ENCODE results near the gene SNX10. TPM values are rescaled to one million over a fixed set of nuclear protein-coding genes. Genes with fewer than 3 reads are reported as not detected.

The SNX10 gene
- total and polyA plus RNA-seq, 2 of the 8 experiments (the other 6 are each of a cell fraction or from before 2014, with no cell fraction given), result 4.4 to 9.6 TPM

DNA sequence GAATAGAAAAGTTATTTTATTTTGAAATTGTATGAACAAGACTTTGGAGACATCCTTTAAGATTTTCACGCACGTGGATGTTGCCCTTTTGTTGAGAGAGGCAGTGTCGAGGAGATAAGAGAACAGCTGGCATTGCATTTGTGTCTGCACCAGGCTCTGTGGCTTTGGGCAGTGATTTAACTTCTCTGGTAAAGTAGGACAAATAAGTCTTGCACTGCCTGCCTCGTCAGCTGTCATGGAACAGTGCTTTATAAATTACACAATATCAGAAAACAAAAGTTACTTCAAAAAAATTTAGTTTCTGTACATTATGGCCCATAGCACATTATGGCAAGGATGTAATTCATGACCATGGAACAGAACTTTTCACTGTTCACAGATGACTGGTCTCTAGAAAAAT lies 20.1 kb downstream of the SNX10 start:
- no peak overlapping the region for H3K27ac ChIP-seq (ENCODE audit: low read depth, low read length)
- no peak overlapping the region for H4K8ac ChIP-seq (ENCODE audit: extremely low read depth, insufficient read depth, low read length)
- ChIA-PET CTCF (ENCODE audit: partially characterized antibody) (interaction anchor here (1.3 to 2.3 kb wide), 2 partner anchors 19 to 53 kb away, joined by 4 to 6 read pairs; no protein-coding TSS in a partner anchor), POLR2A (ENCODE audit: partially characterized antibody) (interaction anchor here (1.4 kb wide), 1 partner anchor 10 kb away, joined by 3 read pairs; no protein-coding TSS in a partner anchor)
- 86% methylated on average over 4 of the region's 4 CpGs; no CpG with 5 or more reads in 1 of the 2 experiments for WGBS, 2 experiments (ENCODE audit: extremely low coverage in 1 of 2, insufficient coverage in 1 of 2, insufficient read length in 1 of 2, insufficient replicate concordance in 2 of 2, low coverage in 1 of 2, low lambda C conversion rate in 2 of 2, missing lambda C conversion rate in 1 of 2)
- H2BK15ac ChIP-seq (ENCODE audit: low read length), result no peak overlapping the region
- no peak overlapping the region for H3K18ac ChIP-seq (ENCODE audit: extremely low read depth, low read length)
- no peak overlapping the region for H2BK20ac ChIP-seq (ENCODE audit: low read length)
- H2AFZ ChIP-seq (ENCODE audit: low read length), result no peak overlapping the region
- H4K91ac ChIP-seq (replicated peaks; ENCODE audit: insufficient read length, low read length), result no peak overlapping the region
- H3K9ac ChIP-seq (replicated peaks in 1 of 4; ENCODE audit: extremely low read depth in 1 of 4, low read depth in 3 of 4, low read length in 3 of 4), result no peak overlapping the region
- H3K14ac ChIP-seq (ENCODE audit: insufficient read length), result no peak overlapping the region
- H2BK12ac ChIP-seq (ENCODE audit: low read depth, low read length), result no peak overlapping the region
- no peaks in the 10 kb centered on the region for H4K20me1 ChIP-seq (replicated peaks in 1 of 2; ENCODE audit: control insufficient read depth in 1 of 2, insufficient read depth in 2 of 2, low read length in 2 of 2)
- peaks cover 0 to 5% (median under 1%) of the 10 kb centered on the region in 4 experiments; a peak in 3 of 7 replicates for H3K4me1 ChIP-seq (replicated peaks in 1 of 4; ENCODE audit: control insufficient read depth in 3 of 4, insufficient read depth in 4 of 4, low read length in 3 of 4)
- H3K4ac ChIP-seq (replicated peaks; ENCODE audit: insufficient read length, low read depth, low read length), result no peak overlapping the region
- H3K23me2 ChIP-seq (ENCODE audit: low read depth, low read length), result no peaks in the 10 kb centered on the region
- FAIRE-seq, result no peak
- H3K4me3 ChIP-seq (ENCODE audit: extremely low read depth in 1 of 4, insufficient read depth in 2 of 4, low read depth in 3 of 4, low read length in 4 of 4), result no peak overlapping the region
- no peaks in the 10 kb centered on the region for H3K27me3 ChIP-seq (replicated peaks in 1 of 4; ENCODE audit: control insufficient read depth in 3 of 4, extremely low read depth in 1 of 4, insufficient read depth in 3 of 4, low read length in 3 of 4)
- no peak for TF ChIP-seq CTBP2 (IDR thresholded peaks at IDR 0.05; ENCODE audit: borderline replicate concordance, insufficient read depth, insufficient read length, low read length)
- no peak for TF ChIP-seq RNF2 (IDR thresholded peaks at IDR 0.05; ENCODE audit: borderline replicate concordance, low read depth, low read length, missing control alignments, poor library complexity, severe bottlenecking)
- TF ChIP-seq TAF7 (optimal IDR thresholded peaks at IDR 0.05; ENCODE audit: borderline replicate concordance, low read depth, low read length), result no peak
- no peak for TF ChIP-seq CBX5 (IDR thresholded peaks at IDR 0.05; ENCODE audit: low read depth, low read length)
- TF ChIP-seq RAD21 (IDR thresholded peaks at IDR 0.05 in 1 of 2, conservative IDR thresholded peaks at IDR 0.05 in 1 of 2; ENCODE audit: low read depth in 2 of 2, low read length in 2 of 2), result no peak
- no peak for TF ChIP-seq TEAD4 (IDR thresholded peaks at IDR 0.05; ENCODE audit: low read depth, low read length)
- TF ChIP-seq FOSL1 (IDR thresholded peaks at IDR 0.05; ENCODE audit: insufficient read depth, low read depth, low read length), result no peak
- TF ChIP-seq SUZ12 (IDR thresholded peaks at IDR 0.05; ENCODE audit: low read length), result no peak
- no peak overlapping the region for H2AK5ac ChIP-seq (ENCODE audit: low read depth, low read length)
- no peak for DNase-seq (ENCODE audit: low read depth in 1 of 2, low spot score in 2 of 2)
- H3K23ac ChIP-seq (ENCODE audit: insufficient read length), result no peak overlapping the region
- no peaks in the 10 kb centered on the region for H3K79me1 ChIP-seq (ENCODE audit: low read depth, low read length)
- H3K79me2 ChIP-seq (ENCODE audit: control insufficient read depth in 1 of 2, insufficient read depth in 2 of 2, low read length in 2 of 2), result no peaks in the 10 kb centered on the region
- H3K36me3 ChIP-seq (ENCODE audit: control insufficient read depth in 2 of 4, insufficient read depth in 4 of 4, low read length in 3 of 4), result no peaks in the 10 kb centered on the region
- no peaks in the 10 kb centered on the region for H3K9me3 ChIP-seq (ENCODE audit: insufficient read depth in 2 of 2, low read depth in 1 of 2, low read length in 1 of 2)
- H4K5ac ChIP-seq (ENCODE audit: insufficient read length, low read depth, low read length), result no peak overlapping the region
- no peak overlapping the region for H3K4me2 ChIP-seq (ENCODE audit: insufficient read depth in 1 of 2, low read depth in 2 of 2, low read length in 2 of 2)
- no peak overlapping the region for H2BK5ac ChIP-seq (ENCODE audit: low read depth, low read length)
- H3K56ac ChIP-seq (replicated peaks; ENCODE audit: insufficient read length, low read depth, low read length), result no peak overlapping the region
- H2BK120ac ChIP-seq (replicated peaks; ENCODE audit: low read depth, low read length), result no peak overlapping the region

Data from H1 (cell line).